Measurements from ENCODE around the gene NEFH.

- TF ChIP-seq JUND (IDR thresholded peaks at IDR 0.05) (no peak), EZH2phosphoT487 (IDR thresholded peaks at IDR 0.05; ENCODE audit: borderline replicate concordance) (no peak), POLR2AphosphoS5 (IDR thresholded peaks at IDR 0.05; ENCODE audit: low read depth, low read length) (no peak), CTCF (IDR thresholded peaks at IDR 0.05 in 2 of 3, conservative IDR thresholded peaks at IDR 0.05 in 1 of 3; ENCODE audit: borderline replicate concordance in 1 of 3, insufficient read depth in 1 of 3, low read depth in 2 of 3, low read length in 2 of 3) (no peak), POLR2A (IDR thresholded peaks at IDR 0.05; ENCODE audit: borderline replicate concordance, extremely low read depth, insufficient read depth, insufficient read length) (no peak), EZH2 (IDR thresholded peaks at IDR 0.05) (no peak), YY1 (IDR thresholded peaks at IDR 0.05; ENCODE audit: extremely low read depth, insufficient replicate concordance, low read depth, low read length) (no peak), REST (IDR thresholded peaks at IDR 0.05; ENCODE audit: low read depth) (no peak), MAX (IDR thresholded peaks at IDR 0.05) (no peak)
These were observed 10.3 kb upstream of the NEFH start for GRCh38 chr22:29469755-29470154.
